ENCODE measurements around the gene JKAMP. TPM values are rescaled to one million over a fixed set of nuclear protein-coding genes. Genes with fewer than 3 reads are reported as not detected.
"Not testable (repeated sequence)": the region's sequence is repeated elsewhere in the genome, so short reads cannot be mapped to it uniquely, and the experiment has no call there.

The JKAMP gene, protein sequence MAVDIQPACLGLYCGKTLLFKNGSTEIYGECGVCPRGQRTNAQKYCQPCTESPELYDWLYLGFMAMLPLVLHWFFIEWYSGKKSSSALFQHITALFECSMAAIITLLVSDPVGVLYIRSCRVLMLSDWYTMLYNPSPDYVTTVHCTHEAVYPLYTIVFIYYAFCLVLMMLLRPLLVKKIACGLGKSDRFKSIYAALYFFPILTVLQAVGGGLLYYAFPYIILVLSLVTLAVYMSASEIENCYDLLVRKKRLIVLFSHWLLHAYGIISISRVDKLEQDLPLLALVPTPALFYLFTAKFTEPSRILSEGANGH
- 26.0 and 29.6 TPM in 2 replicates for total RNA-seq

- peak within 1 kb of the TSS; percentile 91 for H3K4me3 Mint-ChIP-seq (ENCODE audit: low read depth)
- intact Hi-C loops (cut with micrococcal nuclease), result loop anchor here (1.0 to 10.0 kb wide), 5 partner anchors 20 to 1057 kb away; partner anchors contain the start of genes DAAM1, KIAA0586, PCNX4 and TIMM9
- H3K27me3 Mint-ChIP-seq (ENCODE audit: low read depth), result no peaks in the 10 kb centered on the region
- H3K9me3 Mint-ChIP-seq, result no peaks in the 10 kb centered on the region
- peaks cover 24% of the 10 kb centered on the region for H3K36me3 Mint-ChIP-seq (ENCODE audit: low read depth)
- H3K4me1 Mint-ChIP-seq (ENCODE audit: low read depth), result peaks cover 47% of the 10 kb centered on the region
- DNase-seq (ENCODE audit: low spot score), result peak; percentile 95
- H3K27ac Mint-ChIP-seq, result peak within 1 kb of the TSS; percentile 84
Measured at GRCh38 chr14:59483819-59484638, at the start of gene JKAMP, which contains the start of gene L3HYPDH. Gene JKAMP, plus strand, starts transcription at chr14:59484517. Its CDS starts 73 bp downstream, at chr14:59484590. Gene L3HYPDH, minus strand, starts transcription at chr14:59484408. Its CDS starts 92 bp downstream, at chr14:59484316.

DNA sequence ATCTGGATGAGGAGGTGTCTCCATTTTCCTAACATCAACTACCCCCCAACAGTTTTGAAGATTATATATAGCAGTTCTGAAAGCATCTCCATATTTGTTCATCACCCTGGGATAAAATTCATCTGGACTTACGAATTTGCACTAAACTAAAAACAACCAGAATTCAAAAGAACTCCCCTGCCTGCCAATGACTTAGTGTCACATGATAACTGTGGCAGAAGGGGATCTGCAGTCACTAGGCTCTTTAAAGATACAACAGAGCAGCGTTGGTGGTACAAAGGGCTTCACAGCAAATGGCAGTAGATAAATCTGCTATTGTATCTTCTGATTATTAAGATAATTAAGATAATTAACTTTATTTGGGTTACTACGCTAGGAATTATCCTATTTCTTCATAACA is 49.2 kb upstream of the JKAMP start:
- no peaks in the 10 kb centered on the region for H3K36me3 Mint-ChIP-seq (ENCODE audit: low read depth)
- intact Hi-C loops (cut with micrococcal nuclease), result no loop called here
- no peaks in the 10 kb centered on the region for H3K27me3 Mint-ChIP-seq (ENCODE audit: low read depth)
- H3K4me1 Mint-ChIP-seq (ENCODE audit: low read depth), result no peaks in the 10 kb centered on the region
- no peak for DNase-seq (ENCODE audit: low spot score)
- H3K9me3 Mint-ChIP-seq, result no peaks in the 10 kb centered on the region
- no peak overlapping the region for H3K4me3 Mint-ChIP-seq (ENCODE audit: low read depth)
- H3K27ac Mint-ChIP-seq, result no peak overlapping the region

GRCh38 chr14:59435987-59436386 is 48.3 kb upstream of the JKAMP start:
- no peak overlapping the region for H3K4me3 Mint-ChIP-seq (ENCODE audit: low read depth)
- no peaks in the 10 kb centered on the region for H3K27me3 Mint-ChIP-seq (ENCODE audit: low read depth)
- no peaks in the 10 kb centered on the region for H3K9me3 Mint-ChIP-seq
- no peaks in the 10 kb centered on the region for H3K4me1 Mint-ChIP-seq (ENCODE audit: low read depth)
- H3K36me3 Mint-ChIP-seq (ENCODE audit: low read depth), result no peaks in the 10 kb centered on the region
- intact Hi-C loops (cut with micrococcal nuclease), result no loop called here
- H3K27ac Mint-ChIP-seq, result no peak overlapping the region
- no peak for DNase-seq (ENCODE audit: low spot score)

GRCh38 chr14:59438195-59438647 is 46.1 kb upstream of the JKAMP start:
- intact Hi-C loops (cut with micrococcal nuclease), result no loop called here
- Mint-ChIP-seq H3K27ac (no peak overlapping the region), H3K36me3 (ENCODE audit: low read depth) (no peaks in the 10 kb centered on the region), H3K27me3 (ENCODE audit: low read depth) (peaks cover 2% of the 10 kb centered on the region), H3K4me1 (ENCODE audit: low read depth) (no peaks in the 10 kb centered on the region), H3K9me3 (no peaks in the 10 kb centered on the region), H3K4me3 (ENCODE audit: low read depth) (no peak overlapping the region)
- DNase-seq (ENCODE audit: low spot score), result no peak

DNA sequence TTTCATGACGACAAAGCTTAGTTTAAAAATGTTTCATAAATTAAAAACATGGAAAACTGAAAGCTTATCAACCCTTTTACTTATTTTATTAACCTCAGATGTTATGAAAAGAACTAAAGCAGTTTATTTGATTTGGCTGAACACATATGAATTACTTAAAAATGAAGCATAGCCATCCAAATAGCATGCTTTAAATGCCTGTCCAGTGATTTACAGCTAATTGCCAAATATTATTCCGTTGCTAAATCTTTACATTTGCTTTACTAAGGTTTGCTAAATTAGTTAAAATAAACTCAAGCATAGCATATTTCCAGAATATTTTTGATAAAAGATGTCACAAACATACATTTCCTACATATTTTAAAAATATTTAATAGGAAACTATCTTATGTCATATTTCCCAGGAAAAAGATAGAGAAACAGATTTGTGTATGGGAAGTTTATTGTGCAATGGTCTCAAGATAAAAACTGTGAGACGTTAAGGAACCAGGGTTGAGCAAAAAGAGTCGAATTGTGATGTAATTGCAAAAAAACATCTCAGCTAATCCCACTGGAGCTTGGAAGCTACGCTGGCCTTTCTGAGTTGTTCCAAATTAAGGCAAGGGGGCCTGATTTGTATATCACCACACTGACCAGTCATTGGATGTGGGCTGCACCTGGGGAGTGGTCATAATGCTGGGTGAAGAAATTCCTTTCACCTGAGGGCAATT is 44.9 kb upstream of the JKAMP start:
- Mint-ChIP-seq H3K9me3 (no peaks in the 10 kb centered on the region), H3K27ac (no peak overlapping the region), H3K27me3 (ENCODE audit: low read depth) (peaks cover 2% of the 10 kb centered on the region), H3K36me3 (ENCODE audit: low read depth) (no peaks in the 10 kb centered on the region), H3K4me3 (ENCODE audit: low read depth) (no peak overlapping the region), H3K4me1 (ENCODE audit: low read depth) (no peaks in the 10 kb centered on the region)
- no peak for DNase-seq (ENCODE audit: low spot score)
- intact Hi-C loops (cut with micrococcal nuclease), result no loop called here

GRCh38 chr14:59448673-59449072 is 35.6 kb upstream of the JKAMP start:
- H3K27me3 Mint-ChIP-seq (ENCODE audit: low read depth); H3K4me3 Mint-ChIP-seq (ENCODE audit: low read depth); H3K9me3 Mint-ChIP-seq; H3K27ac Mint-ChIP-seq; DNase-seq (ENCODE audit: low spot score); intact Hi-C loops (cut with micrococcal nuclease); H3K4me1 Mint-ChIP-seq (ENCODE audit: low read depth); H3K36me3 Mint-ChIP-seq (ENCODE audit: low read depth): not testable (repeated sequence)

- Mint-ChIP-seq H3K36me3 (ENCODE audit: low read depth) (peaks cover 2% of the 10 kb centered on the region), H3K4me3 (ENCODE audit: low read depth) (no peak overlapping the region), H3K9me3 (no peaks in the 10 kb centered on the region), H3K4me1 (ENCODE audit: low read depth) (no peaks in the 10 kb centered on the region), H3K27ac (no peak overlapping the region), H3K27me3 (ENCODE audit: low read depth) (no peaks in the 10 kb centered on the region)
- no peak for DNase-seq (ENCODE audit: low spot score)
- intact Hi-C loops (cut with micrococcal nuclease), result no loop called here
Measured at GRCh38 chr14:59450716-59451115, 33.6 kb upstream of the JKAMP start.

GRCh38 chr14:59451849-59452248 is 32.5 kb upstream of the JKAMP start:
- H3K4me3 Mint-ChIP-seq (ENCODE audit: low read depth), result no peak overlapping the region
- intact Hi-C loops (cut with micrococcal nuclease), result no loop called here

GRCh38 chr14:59454139-59454538 is 30.2 kb upstream of the JKAMP start:
- DNase-seq (ENCODE audit: low spot score), result no peak
- H3K36me3 Mint-ChIP-seq (ENCODE audit: low read depth), result peaks cover 12% of the 10 kb centered on the region
- no peak overlapping the region for H3K27ac Mint-ChIP-seq
- intact Hi-C loops (cut with micrococcal nuclease), result no loop called here
- no peaks in the 10 kb centered on the region for H3K4me1 Mint-ChIP-seq (ENCODE audit: low read depth)
- H3K27me3 Mint-ChIP-seq (ENCODE audit: low read depth), result no peaks in the 10 kb centered on the region
- no peaks in the 10 kb centered on the region for H3K9me3 Mint-ChIP-seq
- H3K4me3 Mint-ChIP-seq (ENCODE audit: low read depth), result no peak overlapping the region

More at GRCh38 chr14:59451849-59452248, 32.5 kb upstream of the JKAMP start:
- Mint-ChIP-seq H3K27ac (no peak overlapping the region), H3K27me3 (ENCODE audit: low read depth) (no peaks in the 10 kb centered on the region), H3K36me3 (ENCODE audit: low read depth) (peaks cover 6% of the 10 kb centered on the region), H3K4me1 (ENCODE audit: low read depth) (no peaks in the 10 kb centered on the region), H3K9me3 (no peaks in the 10 kb centered on the region)
- DNase-seq (ENCODE audit: low spot score), result no peak

GRCh38 chr14:59455411-59455810 is 28.9 kb upstream of the JKAMP start:
- no peak for DNase-seq (ENCODE audit: low spot score)
- Mint-ChIP-seq H3K27me3 (ENCODE audit: low read depth) (no peaks in the 10 kb centered on the region), H3K9me3 (no peaks in the 10 kb centered on the region), H3K4me3 (ENCODE audit: low read depth) (no peak overlapping the region), H3K4me1 (ENCODE audit: low read depth) (no peaks in the 10 kb centered on the region), H3K36me3 (ENCODE audit: low read depth) (peaks cover 15% of the 10 kb centered on the region), H3K27ac (no peak overlapping the region)
- intact Hi-C loops (cut with micrococcal nuclease), result no loop called here

- DNase-seq (ENCODE audit: low spot score), result no peak
Measured at GRCh38 chr14:59458486-59458885, 25.8 kb upstream of the JKAMP start.

DNA sequence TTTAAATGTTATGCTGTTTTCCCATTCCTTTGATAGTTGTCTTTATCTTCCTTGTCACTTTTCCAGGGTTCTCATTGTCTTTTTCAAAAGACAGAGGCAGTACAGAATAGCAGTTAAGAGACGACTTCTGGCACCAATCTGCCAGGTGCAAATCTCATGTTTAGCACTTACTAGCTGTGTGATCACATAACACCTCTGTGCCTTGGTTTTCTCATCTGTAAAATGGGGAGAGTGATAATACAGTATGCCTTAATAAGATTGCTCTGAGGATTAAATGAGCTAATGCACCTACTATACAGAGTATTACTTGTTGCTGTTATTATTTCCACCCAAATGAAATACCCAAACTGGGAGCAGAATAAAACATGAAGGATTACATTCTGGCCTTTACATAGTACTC is 23.9 kb upstream of the JKAMP start:
- DNase-seq (ENCODE audit: low spot score), result no peak
- H3K4me1 Mint-ChIP-seq (ENCODE audit: low read depth), result peaks cover 3% of the 10 kb centered on the region

More at GRCh38 chr14:59458486-59458885, 25.8 kb upstream of the JKAMP start:
- Mint-ChIP-seq H3K9me3 (no peaks in the 10 kb centered on the region), H3K4me3 (ENCODE audit: low read depth) (no peak overlapping the region), H3K27me3 (ENCODE audit: low read depth) (no peaks in the 10 kb centered on the region), H3K4me1 (ENCODE audit: low read depth) (no peaks in the 10 kb centered on the region), H3K36me3 (ENCODE audit: low read depth) (peaks cover 18% of the 10 kb centered on the region), H3K27ac (no peak overlapping the region)
- intact Hi-C loops (cut with micrococcal nuclease), result no loop called here

More for the DNA sequence above, 23.9 kb upstream of the JKAMP start:
- intact Hi-C loops (cut with micrococcal nuclease), result loop anchor here (10.0 kb wide), 2 partner anchors 436 to 704 kb away; partner anchors contain the start of gene DHRS7
- Mint-ChIP-seq H3K4me3 (ENCODE audit: low read depth) (no peak overlapping the region), H3K36me3 (ENCODE audit: low read depth) (peaks cover 20% of the 10 kb centered on the region), H3K27ac (no peak overlapping the region), H3K9me3 (no peaks in the 10 kb centered on the region), H3K27me3 (ENCODE audit: low read depth) (peaks cover under 1% of the 10 kb centered on the region)

Data from activated T-helper 2 cell treated with anti-CD3 and anti-CD28 coated beads, Interferon-gamma antibody, Interleukin-2, Interleukin-4, amounts not matched to agents 10 μg/mL and 5 μg/mL and 100 μg/mL, durations not matched to agents 14 hours and 24 hours and 36 hours (primary cell).